Measurements from ENCODE around the gene BLTP1.

Gene BLTP1

DNA sequence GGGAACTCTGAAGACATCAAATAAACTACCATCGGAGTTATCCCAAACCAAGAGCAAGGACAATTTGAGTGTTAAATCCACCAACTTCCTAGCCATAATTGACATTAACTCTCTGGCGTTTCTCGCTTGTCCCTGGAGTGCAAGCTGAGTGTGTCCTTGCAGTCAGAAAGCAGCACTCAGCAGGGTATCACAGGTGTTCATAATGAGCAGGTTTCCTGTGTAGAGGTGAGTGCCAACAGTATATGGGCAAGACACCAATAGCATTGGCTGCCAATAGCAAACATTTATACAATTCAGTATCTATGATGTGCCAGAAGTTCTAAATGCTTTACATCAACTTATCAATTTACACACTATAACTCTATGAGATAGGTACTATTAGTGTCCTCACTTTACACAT is 11.2 kb downstream of the BLTP1 start:
- TF ChIP-seq, protein P1, sequence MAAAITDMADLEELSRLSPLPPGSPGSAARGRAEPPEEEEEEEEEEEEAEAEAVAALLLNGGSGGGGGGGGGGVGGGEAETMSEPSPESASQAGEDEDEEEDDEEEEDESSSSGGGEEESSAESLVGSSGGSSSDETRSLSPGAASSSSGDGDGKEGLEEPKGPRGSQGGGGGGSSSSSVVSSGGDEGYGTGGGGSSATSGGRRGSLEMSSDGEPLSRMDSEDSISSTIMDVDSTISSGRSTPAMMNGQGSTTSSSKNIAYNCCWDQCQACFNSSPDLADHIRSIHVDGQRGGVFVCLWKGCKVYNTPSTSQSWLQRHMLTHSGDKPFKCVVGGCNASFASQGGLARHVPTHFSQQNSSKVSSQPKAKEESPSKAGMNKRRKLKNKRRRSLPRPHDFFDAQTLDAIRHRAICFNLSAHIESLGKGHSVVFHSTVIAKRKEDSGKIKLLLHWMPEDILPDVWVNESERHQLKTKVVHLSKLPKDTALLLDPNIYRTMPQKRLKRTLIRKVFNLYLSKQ (tag by site-specific recombination; IDR thresholded peaks at IDR 0.05; ENCODE audit: borderline replicate concordance), result no peak
- no peak for TF ChIP-seq ZNF221 (tag by site-specific recombination; IDR thresholded peaks at IDR 0.05; ENCODE audit: borderline replicate concordance)
- TF ChIP-seq ZNF302 (tag by site-specific recombination; IDR thresholded peaks at IDR 0.05; ENCODE audit: low read depth), result no peak
- no peak for TF ChIP-seq ZNF621 (tag by site-specific recombination; IDR thresholded peaks at IDR 0.05)
- no peak for TF ChIP-seq ZNF366 (tag by site-specific recombination; conservative IDR thresholded peaks at IDR 0.05)
- TF ChIP-seq ZNF114 (tag by site-specific recombination; IDR thresholded peaks at IDR 0.05), result no peak
- no peak for TF ChIP-seq SCRT1 (tag by site-specific recombination; IDR thresholded peaks at IDR 0.05; ENCODE audit: borderline replicate concordance)
- TF ChIP-seq ZNF791 (tag by site-specific recombination; IDR thresholded peaks at IDR 0.05), result no peak
- TF ChIP-seq ZNF624 (tag by site-specific recombination; IDR thresholded peaks at IDR 0.05), result no peak
- no peak for TF ChIP-seq KLF8 (tag by site-specific recombination; IDR thresholded peaks at IDR 0.05)
- TF ChIP-seq ZNF274 (IDR thresholded peaks at IDR 0.05; ENCODE audit: low read length), result no peak
- no peak for TF ChIP-seq ZNF274 (tag by site-specific recombination; IDR thresholded peaks at IDR 0.05; ENCODE audit: borderline replicate concordance)
- TF ChIP-seq ZNF324 (tag by site-specific recombination; IDR thresholded peaks at IDR 0.05), result no peak
- no peak for TF ChIP-seq ZFP37 (tag by site-specific recombination; IDR thresholded peaks at IDR 0.05)
- TF ChIP-seq KLF16 (tag by site-specific recombination; IDR thresholded peaks at IDR 0.05), result no peak
- no peak for TF ChIP-seq ZNF426 (tag by site-specific recombination; IDR thresholded peaks at IDR 0.05)
- TF ChIP-seq, protein P2, sequence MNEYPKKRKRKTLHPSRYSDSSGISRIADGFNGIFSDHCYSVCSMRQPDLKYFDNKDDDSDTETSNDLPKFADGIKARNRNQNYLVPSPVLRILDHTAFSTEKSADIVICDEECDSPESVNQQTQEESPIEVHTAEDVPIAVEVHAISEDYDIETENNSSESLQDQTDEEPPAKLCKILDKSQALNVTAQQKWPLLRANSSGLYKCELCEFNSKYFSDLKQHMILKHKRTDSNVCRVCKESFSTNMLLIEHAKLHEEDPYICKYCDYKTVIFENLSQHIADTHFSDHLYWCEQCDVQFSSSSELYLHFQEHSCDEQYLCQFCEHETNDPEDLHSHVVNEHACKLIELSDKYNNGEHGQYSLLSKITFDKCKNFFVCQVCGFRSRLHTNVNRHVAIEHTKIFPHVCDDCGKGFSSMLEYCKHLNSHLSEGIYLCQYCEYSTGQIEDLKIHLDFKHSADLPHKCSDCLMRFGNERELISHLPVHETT (tag by site-specific recombination; IDR thresholded peaks at IDR 0.05), result no peak
- TF ChIP-seq ZNF830 (tag by site-specific recombination; IDR thresholded peaks at IDR 0.05; ENCODE audit: low read depth), result no peak
- H3K36me3 ChIP-seq (ENCODE audit: control insufficient read depth in 2 of 2, insufficient read depth in 1 of 2, low read length in 2 of 2), result no peaks in the 10 kb centered on the region
- no peak overlapping the region for H3K27ac ChIP-seq (ENCODE audit: extremely low read depth, low read depth, low read length)
- H3K4me3 ChIP-seq (ENCODE audit: low read depth, low read length), result no peak overlapping the region
- no peaks in the 10 kb centered on the region for H3K4me1 ChIP-seq (ENCODE audit: control insufficient read depth, insufficient read depth, low read length)
- ChIA-PET CTCF (no interaction called here), POLR2A (no interaction called here)
- H3K9me3 ChIP-seq (ENCODE audit: control insufficient read depth, insufficient read depth, low read depth, low read length), result no peaks in the 10 kb centered on the region

DNA sequence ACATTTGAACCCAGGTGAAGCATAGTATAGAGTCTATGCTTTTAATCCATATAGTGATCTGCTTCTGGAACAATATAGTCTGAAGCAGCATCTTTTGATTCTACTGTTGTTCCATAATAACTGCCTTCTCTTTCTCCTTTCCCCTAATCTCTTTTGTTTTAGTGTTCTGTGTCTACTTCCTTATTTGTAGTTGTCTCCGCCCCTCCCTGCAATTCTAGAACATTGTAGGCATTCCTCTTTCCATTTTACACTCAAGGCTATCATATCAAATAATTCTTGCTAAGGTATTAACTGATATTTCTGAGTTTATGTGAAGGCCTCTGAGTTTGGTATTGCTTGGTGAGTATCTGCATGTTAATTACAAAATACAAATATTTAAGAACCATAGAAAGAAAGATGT is 11.6 kb downstream of the BLTP1 start:
- Histone ChIP-seq H3K9me3 (ENCODE audit: control insufficient read depth, insufficient read depth, low read depth, low read length) (no peaks in the 10 kb centered on the region), H3K36me3 (ENCODE audit: control insufficient read depth in 2 of 2, insufficient read depth in 1 of 2, low read length in 2 of 2) (no peaks in the 10 kb centered on the region), H3K4me3 (ENCODE audit: low read depth, low read length) (no peak overlapping the region), H3K27ac (ENCODE audit: extremely low read depth, low read depth, low read length) (no peak overlapping the region), H3K4me1 (ENCODE audit: control insufficient read depth, insufficient read depth, low read length) (no peaks in the 10 kb centered on the region)
- ChIA-PET POLR2A (no interaction called here), CTCF (no interaction called here)
- no peak for TF ChIP-seq ZNF76 (tag by site-specific recombination; IDR thresholded peaks at IDR 0.05; ENCODE audit: borderline replicate concordance, low read depth)
- TF ChIP-seq ZNF274 (IDR thresholded peaks at IDR 0.05; ENCODE audit: low read length), result no peak
- TF ChIP-seq ZNF274 (tag by site-specific recombination; IDR thresholded peaks at IDR 0.05; ENCODE audit: borderline replicate concordance), result no peak
- TF ChIP-seq, protein P3, sequence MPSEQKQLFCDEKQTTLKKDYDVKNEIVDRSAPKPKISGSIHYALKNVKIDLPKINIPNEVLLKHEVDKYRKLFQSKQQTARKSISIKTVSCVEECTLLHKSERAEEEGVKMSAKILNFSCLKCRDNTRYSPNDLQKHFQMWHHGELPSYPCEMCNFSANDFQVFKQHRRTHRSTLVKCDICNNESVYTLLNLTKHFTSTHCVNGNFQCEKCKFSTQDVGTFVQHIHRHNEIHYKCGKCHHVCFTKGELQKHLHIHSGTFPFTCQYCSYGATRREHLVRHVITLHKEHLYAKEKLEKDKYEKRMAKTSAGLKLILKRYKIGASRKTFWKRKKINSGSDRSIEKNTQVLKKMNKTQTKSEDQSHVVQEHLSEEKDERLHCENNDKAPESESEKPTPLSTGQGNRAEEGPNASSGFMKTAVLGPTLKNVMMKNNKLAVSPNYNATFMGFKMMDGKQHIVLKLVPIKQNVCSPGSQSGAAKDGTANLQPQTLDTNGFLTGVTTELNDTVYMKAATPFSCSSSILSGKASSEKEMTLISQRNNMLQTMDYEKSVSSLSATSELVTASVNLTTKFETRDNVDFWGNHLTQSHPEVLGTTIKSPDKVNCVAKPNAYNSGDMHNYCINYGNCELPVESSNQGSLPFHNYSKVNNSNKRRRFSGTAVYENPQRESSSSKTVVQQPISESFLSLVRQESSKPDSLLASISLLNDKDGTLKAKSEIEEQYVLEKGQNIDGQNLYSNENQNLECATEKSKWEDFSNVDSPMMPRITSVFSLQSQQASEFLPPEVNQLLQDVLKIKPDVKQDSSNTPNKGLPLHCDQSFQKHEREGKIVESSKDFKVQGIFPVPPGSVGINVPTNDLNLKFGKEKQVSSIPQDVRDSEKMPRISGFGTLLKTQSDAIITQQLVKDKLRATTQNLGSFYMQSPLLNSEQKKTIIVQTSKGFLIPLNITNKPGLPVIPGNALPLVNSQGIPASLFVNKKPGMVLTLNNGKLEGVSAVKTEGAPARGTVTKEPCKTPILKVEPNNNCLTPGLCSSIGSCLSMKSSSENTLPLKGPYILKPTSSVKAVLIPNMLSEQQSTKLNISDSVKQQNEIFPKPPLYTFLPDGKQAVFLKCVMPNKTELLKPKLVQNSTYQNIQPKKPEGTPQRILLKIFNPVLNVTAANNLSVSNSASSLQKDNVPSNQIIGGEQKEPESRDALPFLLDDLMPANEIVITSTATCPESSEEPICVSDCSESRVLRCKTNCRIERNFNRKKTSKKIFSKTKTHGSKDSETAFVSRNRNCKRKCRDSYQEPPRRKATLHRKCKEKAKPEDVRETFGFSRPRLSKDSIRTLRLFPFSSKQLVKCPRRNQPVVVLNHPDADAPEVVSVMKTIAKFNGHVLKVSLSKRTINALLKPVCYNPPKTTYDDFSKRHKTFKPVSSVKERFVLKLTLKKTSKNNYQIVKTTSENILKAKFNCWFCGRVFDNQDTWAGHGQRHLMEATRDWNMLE (tag by site-specific recombination; conservative IDR thresholded peaks at IDR 0.05; ENCODE audit: low read depth), result no peak
- TF ChIP-seq, protein P4, sequence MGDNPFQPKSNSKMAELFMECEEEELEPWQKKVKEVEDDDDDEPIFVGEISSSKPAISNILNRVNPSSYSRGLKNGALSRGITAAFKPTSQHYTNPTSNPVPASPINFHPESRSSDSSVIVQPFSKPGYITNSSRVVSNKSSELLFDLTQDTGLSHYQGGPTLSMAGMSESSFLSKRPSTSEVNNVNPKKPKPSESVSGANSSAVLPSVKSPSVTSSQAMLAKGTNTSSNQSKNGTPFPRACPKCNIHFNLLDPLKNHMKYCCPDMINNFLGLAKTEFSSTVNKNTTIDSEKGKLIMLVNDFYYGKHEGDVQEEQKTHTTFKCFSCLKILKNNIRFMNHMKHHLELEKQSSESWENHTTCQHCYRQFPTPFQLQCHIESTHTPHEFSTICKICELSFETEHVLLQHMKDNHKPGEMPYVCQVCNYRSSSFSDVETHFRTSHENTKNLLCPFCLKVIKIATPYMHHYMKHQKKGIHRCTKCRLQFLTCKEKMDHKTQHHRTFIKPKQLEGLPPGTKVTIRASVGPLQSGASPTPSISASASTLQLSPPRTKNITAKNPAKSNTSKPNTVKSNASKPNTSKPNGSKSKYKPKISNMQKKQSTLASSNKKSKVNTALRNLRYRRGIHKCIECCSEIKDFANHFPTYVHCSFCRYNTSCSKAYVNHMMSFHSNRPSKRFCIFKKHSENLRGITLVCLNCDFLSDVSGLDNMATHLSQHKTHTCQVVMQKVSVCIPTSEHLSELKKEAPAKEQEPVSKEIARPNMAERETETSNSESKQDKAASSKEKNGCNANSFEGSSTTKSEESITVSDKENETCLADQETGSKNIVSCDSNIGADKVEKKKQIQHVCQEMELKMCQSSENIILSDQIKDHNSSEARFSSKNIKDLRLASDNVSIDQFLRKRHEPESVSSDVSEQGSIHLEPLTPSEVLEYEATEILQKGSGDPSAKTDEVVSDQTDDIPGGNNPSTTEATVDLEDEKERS (tag by site-specific recombination; IDR thresholded peaks at IDR 0.05), result no peak
- TF ChIP-seq ZXDB (tag by site-specific recombination; IDR thresholded peaks at IDR 0.05), result no peak
- no peak for TF ChIP-seq ZNF2 (tag by site-specific recombination; IDR thresholded peaks at IDR 0.05)
